ENCODE measurements around the gene DTNBP1.
A peak's percentile ranks its signal among the peaks of the same experiment; 100 is the strongest.

Gene DTNBP1

GRCh38 chr6:15662326-15663129 lies at the start of gene DTNBP1:
Gene DTNBP1, minus strand, starts transcription at chr6:15663028. Its CDS starts 159 bp downstream, at chr6:15662869.
- peak; percentile 59 for DNase-seq (ENCODE audit: low read depth)

GRCh38 chr6:15709651-15710269 lies 46.9 kb upstream of the DTNBP1 start:
- DNase-seq (ENCODE audit: low read depth) = no peak

- DNase-seq (ENCODE audit: low read depth) = no peak
These were observed 45.4 kb upstream of the DTNBP1 start for GRCh38 chr6:15708231-15708630.

GRCh38 chr6:15705981-15706380 lies 43.2 kb upstream of the DTNBP1 start:
- DNase-seq (ENCODE audit: low read depth) = no peak

- no peak for DNase-seq (ENCODE audit: low read depth)
These were observed 35.6 kb upstream of the DTNBP1 start for GRCh38 chr6:15698471-15698870.

GRCh38 chr6:15697895-15698294 lies 35.1 kb upstream of the DTNBP1 start:
- DNase-seq (ENCODE audit: low read depth) = no peak

GRCh38 chr6:15691250-15691869 lies 28.5 kb upstream of the DTNBP1 start:
- peak; percentile 53 for DNase-seq (ENCODE audit: low read depth)

- DNase-seq (ENCODE audit: low read depth) = no peak
These were observed 27.7 kb upstream of the DTNBP1 start for GRCh38 chr6:15690510-15690909.

- no peak for DNase-seq (ENCODE audit: low read depth)
These were observed 27.0 kb upstream of the DTNBP1 start for GRCh38 chr6:15689586-15690482.

- no peak for DNase-seq (ENCODE audit: low read depth)
These were observed 22.8 kb upstream of the DTNBP1 start for GRCh38 chr6:15685619-15686018.

- DNase-seq (ENCODE audit: low read depth) = no peak
These were observed 20.4 kb upstream of the DTNBP1 start for GRCh38 chr6:15682965-15683822.

- DNase-seq (ENCODE audit: low read depth) = no peak
These were observed 19.1 kb upstream of the DTNBP1 start for GRCh38 chr6:15681946-15682345.

GRCh38 chr6:15678514-15678913 lies 15.7 kb upstream of the DTNBP1 start:
- DNase-seq (ENCODE audit: low read depth) = no peak

- DNase-seq (ENCODE audit: low read depth) = no peak
These were observed 15.0 kb upstream of the DTNBP1 start for GRCh38 chr6:15677822-15678221.

GRCh38 chr6:15675536-15676220 lies 12.8 kb upstream of the DTNBP1 start:
- DNase-seq (ENCODE audit: low read depth) = no peak

- no peak for DNase-seq (ENCODE audit: low read depth)
These were observed 12.0 kb upstream of the DTNBP1 start for GRCh38 chr6:15674690-15675386.

- DNase-seq (ENCODE audit: low read depth) = no peak
These were observed 10.8 kb upstream of the DTNBP1 start for GRCh38 chr6:15673666-15674065.

GRCh38 chr6:15672818-15673217 lies 10.0 kb upstream of the DTNBP1 start:
- no peak for DNase-seq (ENCODE audit: low read depth)

- DNase-seq (ENCODE audit: low read depth) = no peak
These were observed 9.5 kb upstream of the DTNBP1 start for GRCh38 chr6:15672291-15672690.

- DNase-seq (ENCODE audit: low read depth) = no peak
These were observed 6.1 kb upstream of the DTNBP1 start for GRCh38 chr6:15668918-15669317.

All from stimulated activated CD8-positive, alpha-beta memory T cell treated with anti-CD3 and anti-CD28 coated beads, Interleukin-15, amount 100 ng/mL, for 1 hour (primary cell).